Fibroblast of gingiva (primary cell): Measurements from ENCODE around the gene CD69.

Experiments used
- DNase-seq: peaks from one replicate; pipeline ENCODE4 v3.0.0-alpha.2; 2011; ENCODE audit warnings: low read depth

The CD69 gene

GRCh38 chr12:9760699-9761418, at the start of gene CD69:
TSS of gene CD69 (minus strand) at chr12:9760901. CDS start at chr12:9760820, 81 bp downstream.
- DNase-seq: no peak

- DNase-seq: no peak
Measured at GRCh38 chr12:9809866-9810265, 49.2 kb upstream of the CD69 start.

- DNase-seq: no peak
Measured at GRCh38 chr12:9809338-9809737, 48.6 kb upstream of the CD69 start.

GRCh38 chr12:9808504-9808903, 47.8 kb upstream of the CD69 start:
- no peak for DNase-seq

- DNase-seq: no peak
Measured at GRCh38 chr12:9806714-9807113, 46.0 kb upstream of the CD69 start.

GRCh38 chr12:9805883-9806282, 45.2 kb upstream of the CD69 start:
- no peak for DNase-seq

GRCh38 chr12:9799961-9800360, 39.3 kb upstream of the CD69 start:
- DNase-seq: no peak

- DNase-seq: peak; percentile 35
Measured at GRCh38 chr12:9797722-9798619, 37.3 kb upstream of the CD69 start.

- peak; percentile 49 for DNase-seq
Measured at GRCh38 chr12:9796971-9797370, 36.3 kb upstream of the CD69 start.

GRCh38 chr12:9796346-9796745, 35.6 kb upstream of the CD69 start:
- no peak for DNase-seq

- DNase-seq: no peak
Measured at GRCh38 chr12:9795945-9796344, 35.2 kb upstream of the CD69 start.

- no peak for DNase-seq
Measured at GRCh38 chr12:9794484-9795093, 33.9 kb upstream of the CD69 start.

GRCh38 chr12:9793779-9794395, 33.2 kb upstream of the CD69 start:
- no peak for DNase-seq

GRCh38 chr12:9792961-9793617, 32.4 kb upstream of the CD69 start:
- DNase-seq: no peak

GRCh38 chr12:9792185-9792900, 31.6 kb upstream of the CD69 start:
- DNase-seq: no peak

GRCh38 chr12:9786726-9787717, 26.3 kb upstream of the CD69 start:
- DNase-seq: peak; percentile 40

GRCh38 chr12:9784816-9785215, 24.1 kb upstream of the CD69 start:
- DNase-seq: no peak

GRCh38 chr12:9784326-9784725, 23.6 kb upstream of the CD69 start:
- DNase-seq: no peak

- DNase-seq: no peak
Measured at GRCh38 chr12:9782547-9783382, 22.1 kb upstream of the CD69 start.
